SK-N-SH (cell line): ENCODE results near the gene ERC2.

ENCODE experiments used
- EZH2phosphoT487 ChIP-seq: fragments of 200-600 bp; sonication (generic); IDR thresholded peaks from 2 replicates; pipeline ENCODE4 v1.6.1; 2017; ENCODE audit warnings: low read depth, mixed run types, mild to moderate bottlenecking, antibody characterized with exemption, moderate library complexity, borderline replicate concordance
- FOXJ3 ChIP-seq: sonication (generic); formaldehyde crosslinking; IDR thresholded peaks from 2 replicates; pipeline ENCODE4 v1.5.1; 2020; ENCODE audit warnings: mild to moderate bottlenecking, missing genetic modification reagents
- TCF12 ChIP-seq: IDR thresholded peaks from 2 replicates; pipeline ENCODE4 v1.4.0; 2012
- TEAD4 ChIP-seq: IDR thresholded peaks from 2 replicates; pipeline ENCODE4 v1.4.0; 2012; ENCODE audit warnings: mild to moderate bottlenecking, borderline replicate concordance; ENCODE audit not compliant: insufficient read depth
- YY1 ChIP-seq: IDR thresholded peaks from 2 replicates; pipeline ENCODE4 v1.4.0; 2012; ENCODE audit warnings: low read depth, mild to moderate bottlenecking
- TF ChIP-seq, protein P1 (sequence below): fragments of 150-350 bp; IDR thresholded peaks from 2 replicates; pipeline ENCODE4 v1.6.1; 2017; ENCODE audit warnings: antibody characterized with exemption, low read length, low read depth, borderline replicate concordance
- TF ChIP-seq, protein P2 (sequence below): fragments of 200-600 bp; sonication (generic); IDR thresholded peaks from 2 replicates; pipeline ENCODE4 v1.6.1; 2017; ENCODE audit warnings: antibody characterized with exemption, mild to moderate bottlenecking, moderate library complexity
- TF ChIP-seq, protein P3 (sequence below): IDR thresholded peaks from 2 replicates; pipeline ENCODE4 v1.6.1; 2012; ENCODE audit warnings: mild to moderate bottlenecking, low read depth, low read length, moderate library complexity

DNA sequence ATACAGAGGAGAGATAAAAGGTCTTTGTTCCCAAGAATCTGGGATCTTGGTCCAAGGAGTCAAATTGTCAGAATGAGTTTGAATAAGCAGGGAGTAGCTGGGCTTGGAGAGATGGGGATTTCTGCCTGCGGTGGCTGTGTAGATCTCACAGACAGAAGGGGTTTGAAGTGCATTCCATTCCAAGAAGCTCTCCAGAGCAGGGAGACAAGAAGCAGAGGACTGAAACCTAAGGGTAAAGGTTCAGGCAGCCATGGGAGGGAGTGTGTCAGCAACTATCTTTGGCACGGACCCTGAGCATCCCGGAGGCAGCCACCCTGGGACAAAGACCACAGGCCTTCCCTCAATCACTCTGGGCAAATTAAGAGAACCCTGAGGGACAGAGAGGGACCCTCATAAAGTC is 558.9 kb downstream of the ERC2 start:
- TF ChIP-seq TCF12, result no peak
- TF ChIP-seq, protein P1, sequence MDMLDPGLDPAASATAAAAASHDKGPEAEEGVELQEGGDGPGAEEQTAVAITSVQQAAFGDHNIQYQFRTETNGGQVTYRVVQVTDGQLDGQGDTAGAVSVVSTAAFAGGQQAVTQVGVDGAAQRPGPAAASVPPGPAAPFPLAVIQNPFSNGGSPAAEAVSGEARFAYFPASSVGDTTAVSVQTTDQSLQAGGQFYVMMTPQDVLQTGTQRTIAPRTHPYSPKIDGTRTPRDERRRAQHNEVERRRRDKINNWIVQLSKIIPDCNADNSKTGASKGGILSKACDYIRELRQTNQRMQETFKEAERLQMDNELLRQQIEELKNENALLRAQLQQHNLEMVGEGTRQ, result no peak
- TF ChIP-seq, protein P2, sequence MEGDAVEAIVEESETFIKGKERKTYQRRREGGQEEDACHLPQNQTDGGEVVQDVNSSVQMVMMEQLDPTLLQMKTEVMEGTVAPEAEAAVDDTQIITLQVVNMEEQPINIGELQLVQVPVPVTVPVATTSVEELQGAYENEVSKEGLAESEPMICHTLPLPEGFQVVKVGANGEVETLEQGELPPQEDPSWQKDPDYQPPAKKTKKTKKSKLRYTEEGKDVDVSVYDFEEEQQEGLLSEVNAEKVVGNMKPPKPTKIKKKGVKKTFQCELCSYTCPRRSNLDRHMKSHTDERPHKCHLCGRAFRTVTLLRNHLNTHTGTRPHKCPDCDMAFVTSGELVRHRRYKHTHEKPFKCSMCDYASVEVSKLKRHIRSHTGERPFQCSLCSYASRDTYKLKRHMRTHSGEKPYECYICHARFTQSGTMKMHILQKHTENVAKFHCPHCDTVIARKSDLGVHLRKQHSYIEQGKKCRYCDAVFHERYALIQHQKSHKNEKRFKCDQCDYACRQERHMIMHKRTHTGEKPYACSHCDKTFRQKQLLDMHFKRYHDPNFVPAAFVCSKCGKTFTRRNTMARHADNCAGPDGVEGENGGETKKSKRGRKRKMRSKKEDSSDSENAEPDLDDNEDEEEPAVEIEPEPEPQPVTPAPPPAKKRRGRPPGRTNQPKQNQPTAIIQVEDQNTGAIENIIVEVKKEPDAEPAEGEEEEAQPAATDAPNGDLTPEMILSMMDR, result no peak
- TF ChIP-seq YY1, result no peak
- TF ChIP-seq FOXJ3 (CRISPR knock-in tag), result no peak
- TF ChIP-seq TEAD4, result no peak
- TF ChIP-seq EZH2phosphoT487, result no peak
- TF ChIP-seq, protein P3, sequence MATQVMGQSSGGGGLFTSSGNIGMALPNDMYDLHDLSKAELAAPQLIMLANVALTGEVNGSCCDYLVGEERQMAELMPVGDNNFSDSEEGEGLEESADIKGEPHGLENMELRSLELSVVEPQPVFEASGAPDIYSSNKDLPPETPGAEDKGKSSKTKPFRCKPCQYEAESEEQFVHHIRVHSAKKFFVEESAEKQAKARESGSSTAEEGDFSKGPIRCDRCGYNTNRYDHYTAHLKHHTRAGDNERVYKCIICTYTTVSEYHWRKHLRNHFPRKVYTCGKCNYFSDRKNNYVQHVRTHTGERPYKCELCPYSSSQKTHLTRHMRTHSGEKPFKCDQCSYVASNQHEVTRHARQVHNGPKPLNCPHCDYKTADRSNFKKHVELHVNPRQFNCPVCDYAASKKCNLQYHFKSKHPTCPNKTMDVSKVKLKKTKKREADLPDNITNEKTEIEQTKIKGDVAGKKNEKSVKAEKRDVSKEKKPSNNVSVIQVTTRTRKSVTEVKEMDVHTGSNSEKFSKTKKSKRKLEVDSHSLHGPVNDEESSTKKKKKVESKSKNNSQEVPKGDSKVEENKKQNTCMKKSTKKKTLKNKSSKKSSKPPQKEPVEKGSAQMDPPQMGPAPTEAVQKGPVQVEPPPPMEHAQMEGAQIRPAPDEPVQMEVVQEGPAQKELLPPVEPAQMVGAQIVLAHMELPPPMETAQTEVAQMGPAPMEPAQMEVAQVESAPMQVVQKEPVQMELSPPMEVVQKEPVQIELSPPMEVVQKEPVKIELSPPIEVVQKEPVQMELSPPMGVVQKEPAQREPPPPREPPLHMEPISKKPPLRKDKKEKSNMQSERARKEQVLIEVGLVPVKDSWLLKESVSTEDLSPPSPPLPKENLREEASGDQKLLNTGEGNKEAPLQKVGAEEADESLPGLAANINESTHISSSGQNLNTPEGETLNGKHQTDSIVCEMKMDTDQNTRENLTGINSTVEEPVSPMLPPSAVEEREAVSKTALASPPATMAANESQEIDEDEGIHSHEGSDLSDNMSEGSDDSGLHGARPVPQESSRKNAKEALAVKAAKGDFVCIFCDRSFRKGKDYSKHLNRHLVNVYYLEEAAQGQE, result no peak
